HG02852 (cell line): ENCODE results near the gene PLOD1.

ENCODE experiments used
- ATAC-seq: cut with Tn5 transposase; IDR thresholded peaks from one replicate; pipeline ENCODE4 v1.9.1; 2021; ENCODE audit warnings: mild to moderate bottlenecking, moderate library complexity; ENCODE audit not compliant: unreplicated experiment

The PLOD1 gene

DNA sequence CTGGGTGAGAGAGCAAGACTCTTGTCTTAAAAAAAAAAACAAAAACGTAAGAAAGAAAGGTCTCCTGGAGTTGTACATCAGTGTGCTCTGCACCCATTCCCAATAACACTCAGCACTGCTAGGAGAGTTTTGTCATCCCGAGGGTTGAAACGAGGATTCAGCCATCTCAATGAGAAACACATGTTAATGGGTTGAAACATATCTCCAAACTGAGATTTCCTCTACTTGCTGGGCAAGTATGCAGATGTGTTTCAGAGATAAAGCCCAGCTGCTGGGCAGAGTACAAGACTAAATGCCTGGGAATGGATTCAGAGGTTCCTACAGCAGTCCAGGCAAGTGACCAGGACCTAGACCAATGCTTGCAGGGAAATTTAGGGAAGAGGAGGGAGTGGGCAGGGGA is 43.1 kb downstream of the PLOD1 start:
- no peak for ATAC-seq

DNA sequence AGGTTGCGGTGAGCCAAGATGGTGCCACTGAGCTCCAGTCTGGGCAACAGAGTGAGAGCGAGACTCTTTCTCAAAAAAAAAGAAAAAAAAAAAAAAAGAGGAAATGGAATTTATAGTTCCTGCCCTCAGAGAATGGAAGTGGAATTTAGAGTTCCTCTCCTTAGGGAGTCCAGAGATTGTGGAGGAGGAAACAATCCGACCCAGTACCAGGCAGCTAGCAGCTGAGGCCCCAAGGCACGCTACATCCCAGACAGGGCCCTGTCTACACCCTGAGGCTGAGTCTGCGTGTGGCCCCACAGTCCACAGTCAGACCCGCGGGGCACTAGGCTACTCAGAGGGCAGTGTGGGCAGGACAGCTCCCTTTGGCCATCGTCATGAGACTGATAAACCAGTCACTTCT is 43.8 kb downstream of the PLOD1 start:
- no peak for ATAC-seq

DNA sequence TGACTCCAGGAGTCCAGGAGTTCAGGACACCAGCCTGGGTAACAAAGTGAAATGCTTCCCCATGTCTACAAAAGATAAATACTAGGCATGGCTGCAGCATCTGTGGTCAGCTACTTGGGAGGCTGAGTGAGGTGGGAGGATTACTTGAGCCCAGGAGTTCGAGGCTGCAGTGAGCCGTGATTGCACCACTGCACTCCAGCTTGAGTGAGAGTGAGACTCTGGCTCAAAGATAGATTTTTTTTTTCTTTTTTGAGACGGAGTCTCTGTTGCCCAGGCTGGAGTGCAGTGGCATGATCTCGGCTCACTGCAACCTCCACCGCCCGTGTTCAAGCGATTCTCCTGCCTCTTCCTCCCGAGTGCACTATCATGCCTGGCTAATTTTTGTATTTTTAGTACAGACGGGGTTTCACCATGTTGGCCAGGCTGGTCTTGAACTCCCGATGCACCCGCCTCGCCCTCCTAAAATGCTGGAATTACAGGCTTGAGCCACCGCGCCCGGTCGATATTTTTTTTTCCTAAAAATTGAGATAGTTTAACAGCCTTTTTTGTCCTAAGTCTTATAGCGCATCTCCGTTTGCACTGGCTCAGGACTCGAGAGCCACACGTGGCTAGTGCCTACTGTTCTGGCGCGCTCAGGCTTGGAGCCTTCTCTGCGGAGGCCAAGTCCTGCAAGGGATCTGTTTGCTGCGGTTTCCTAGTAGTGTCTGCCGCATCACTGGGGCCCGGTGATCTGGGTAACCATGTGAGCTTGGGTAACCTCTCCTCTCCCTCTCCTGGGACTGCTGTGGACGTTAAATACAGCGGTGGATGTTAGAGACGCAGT is 44.7 kb downstream of the PLOD1 start:
- ATAC-seq, result no peak

DNA sequence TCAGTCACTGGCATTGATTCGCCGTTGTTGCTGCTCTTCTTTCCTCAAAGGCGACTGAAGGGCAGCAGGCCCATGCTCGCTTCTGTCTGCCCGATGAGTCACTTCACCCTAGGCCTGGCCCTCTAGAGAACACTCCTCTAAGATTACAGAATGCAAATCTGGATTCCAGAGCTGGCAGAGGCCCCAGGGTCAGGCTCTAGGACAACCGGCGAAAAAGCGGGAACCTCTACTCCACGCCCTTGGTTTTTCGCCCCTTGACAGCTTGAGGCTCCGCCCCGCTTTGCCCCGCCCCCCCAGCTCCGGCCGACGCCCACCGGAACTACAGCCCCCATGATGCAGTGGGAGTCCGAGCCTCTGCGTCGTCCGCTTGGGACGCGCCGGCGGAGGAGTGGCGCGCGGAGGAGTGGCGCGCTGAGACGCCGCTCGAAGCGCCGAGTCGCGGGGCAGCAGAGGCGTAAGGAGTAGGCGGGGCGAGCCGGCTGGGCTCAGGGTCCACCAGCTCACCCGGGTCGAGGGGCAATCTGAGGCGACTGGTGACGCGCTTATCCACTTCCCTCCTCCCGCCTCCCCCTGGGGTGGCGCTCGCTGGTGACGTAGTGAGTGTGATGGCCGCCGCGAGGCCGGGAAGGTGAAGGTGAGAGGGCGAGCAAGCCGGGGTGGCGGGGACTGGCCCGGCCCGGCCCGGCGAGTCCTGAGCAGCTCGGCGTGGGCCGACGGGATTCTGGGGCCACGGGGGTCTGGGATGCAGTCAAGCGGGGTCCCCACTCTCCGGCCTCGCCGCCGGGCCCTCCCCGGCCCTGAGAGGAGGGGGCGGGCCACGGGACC is 45.5 kb downstream of the PLOD1 start, which contains the start of gene MFN2:
Gene MFN2 (plus strand): TSS at position 594 of the 825 bp plus-strand sequence. CDS start 8,725 bp downstream, outside the sequence.
- ATAC-seq, result peak; percentile 93

DNA sequence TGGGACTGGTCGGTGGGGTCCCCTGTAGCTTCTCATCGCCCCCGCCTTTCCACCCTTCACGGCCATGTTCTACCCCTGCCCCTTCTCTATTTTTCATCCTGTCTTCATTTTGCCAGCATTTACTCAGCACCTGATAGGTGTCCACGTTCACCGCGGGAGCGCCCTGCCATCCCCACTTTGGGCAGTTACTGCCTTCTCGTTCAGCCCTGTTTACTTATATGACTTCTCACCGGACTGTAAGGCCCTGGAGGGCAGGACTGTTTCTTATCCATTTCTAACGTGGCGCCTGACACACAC is 46.1 kb downstream of the PLOD1 start:
- ATAC-seq, result no peak

DNA sequence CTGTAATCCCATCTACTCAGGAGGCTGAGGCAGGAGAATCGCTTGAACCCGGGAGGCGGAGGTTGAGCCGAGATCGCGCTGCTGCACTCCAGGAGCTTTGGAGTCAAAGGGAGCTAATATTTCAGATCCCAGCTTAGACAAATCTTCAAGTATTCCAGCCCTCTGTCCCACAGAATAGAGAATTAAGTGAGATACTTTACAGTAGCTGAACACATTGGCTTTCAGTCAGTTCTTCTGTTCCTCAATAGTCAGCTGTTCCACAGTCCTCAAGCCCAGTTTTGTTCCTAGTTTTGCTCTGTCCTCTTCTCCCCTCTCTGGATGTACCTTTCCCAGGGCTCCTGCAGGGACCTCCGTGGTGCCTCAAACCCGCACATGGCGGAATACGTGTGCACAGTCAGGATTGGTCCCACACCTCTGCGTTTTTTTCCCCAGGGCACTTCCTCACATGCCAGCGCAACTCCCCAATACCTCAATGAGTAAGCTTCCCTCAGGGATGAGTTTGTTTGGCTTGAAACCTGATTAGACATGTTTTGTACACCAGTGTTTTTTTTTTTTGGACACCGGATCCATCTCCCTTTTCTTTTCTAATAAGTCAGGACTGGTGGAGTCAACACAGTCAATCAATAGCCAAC is 47.0 kb downstream of the PLOD1 start:
- no peak for ATAC-seq

DNA sequence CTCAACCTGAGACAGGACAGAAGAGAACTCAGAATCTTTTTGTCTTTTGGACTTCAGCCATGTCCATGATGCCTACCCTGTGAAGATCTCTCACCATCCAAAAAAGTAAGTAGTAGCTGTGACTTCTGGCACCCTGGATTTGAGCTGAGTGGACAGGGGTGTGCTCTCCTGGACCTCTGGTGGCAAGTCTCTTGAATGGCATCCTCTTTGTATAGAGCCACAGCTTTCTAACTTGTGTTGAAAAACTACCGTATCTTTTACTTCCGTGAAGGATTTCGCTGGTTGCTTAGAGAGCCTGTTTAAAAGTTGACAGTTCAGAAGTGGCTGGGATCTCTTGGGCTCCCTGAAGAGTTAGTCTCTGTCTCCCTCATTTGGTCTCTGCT is 47.5 kb downstream of the PLOD1 start:
- ATAC-seq, result no peak

DNA sequence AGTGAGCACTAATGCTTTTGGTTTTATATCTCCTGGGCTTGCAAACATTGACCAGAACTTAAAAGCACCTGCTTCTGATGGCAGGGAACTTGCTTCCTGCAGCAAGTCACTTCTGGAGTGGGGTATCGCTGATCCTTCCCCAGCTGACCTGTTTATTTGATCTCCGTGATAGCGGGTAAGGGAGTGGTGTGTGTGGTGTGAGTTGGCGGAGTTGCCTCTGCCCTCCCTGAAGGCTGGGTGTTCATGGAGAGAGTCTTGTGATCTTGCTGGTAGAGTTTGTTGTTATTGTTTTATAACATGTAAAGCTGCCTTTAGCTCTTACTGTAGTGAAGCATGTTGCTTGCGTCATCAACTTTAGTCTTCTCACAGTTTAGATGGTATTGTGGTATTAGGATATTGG is 49.6 kb downstream of the PLOD1 start:
- no peak for ATAC-seq

DNA sequence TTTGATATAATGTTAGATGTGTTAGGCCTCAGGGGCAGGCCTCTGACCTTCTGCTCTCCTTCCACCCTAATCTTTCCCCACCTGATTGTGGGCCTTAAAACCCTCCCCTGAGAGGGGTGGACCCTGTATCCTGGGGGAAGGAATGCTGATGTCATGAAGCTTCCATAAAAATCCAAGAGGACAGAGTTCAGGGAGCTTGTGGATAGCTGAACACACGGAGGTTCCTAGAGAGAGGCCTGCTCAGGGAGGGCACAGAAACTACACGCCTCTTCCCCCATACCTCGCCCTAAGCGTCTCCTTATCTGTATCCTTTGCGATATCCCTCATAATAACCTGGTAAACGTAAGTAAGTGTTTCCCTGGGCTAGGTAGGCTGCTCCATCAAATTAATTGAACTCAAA is 50.1 kb downstream of the PLOD1 start:
- ATAC-seq, result no peak

DNA sequence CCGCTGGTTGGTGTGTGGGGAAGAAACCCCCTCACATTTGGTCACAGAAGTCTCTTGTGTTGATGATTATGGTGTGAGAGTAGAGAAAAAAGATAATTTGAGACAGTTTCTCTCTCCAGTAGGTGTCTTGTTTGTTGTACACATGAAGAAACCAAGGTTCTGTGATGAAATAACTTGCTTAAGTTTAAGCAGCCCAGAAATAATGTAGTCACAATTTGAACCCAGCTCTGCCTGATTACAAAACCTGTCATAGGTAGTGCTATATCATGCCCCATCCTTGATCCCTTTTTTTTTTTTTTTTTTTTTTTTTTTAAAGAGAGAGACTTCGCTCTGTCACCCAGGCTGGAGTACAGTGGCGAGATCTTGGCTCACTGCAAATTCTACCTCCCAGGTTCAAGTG is 50.7 kb downstream of the PLOD1 start:
- ATAC-seq, result no peak

DNA sequence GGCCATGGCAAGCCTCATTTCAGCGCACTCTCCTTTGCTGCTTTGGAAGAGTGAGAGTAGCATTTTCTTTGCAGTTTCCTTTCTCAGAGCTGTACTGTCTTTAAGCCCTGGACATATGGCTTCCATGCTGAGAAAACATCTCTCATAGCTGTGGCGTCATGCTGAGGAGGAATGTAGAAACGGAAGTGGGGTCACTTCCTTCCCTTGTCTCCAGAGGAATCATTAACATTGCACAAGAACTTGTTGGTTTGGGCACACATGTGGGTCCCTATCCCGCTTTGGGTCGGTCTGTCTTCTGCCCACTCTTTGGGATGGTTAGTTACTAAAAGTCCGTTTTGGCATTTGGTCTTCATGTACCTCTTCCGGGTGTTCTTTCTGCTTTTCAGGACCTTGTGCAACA is 51.3 kb downstream of the PLOD1 start:
- ATAC-seq, result no peak

DNA sequence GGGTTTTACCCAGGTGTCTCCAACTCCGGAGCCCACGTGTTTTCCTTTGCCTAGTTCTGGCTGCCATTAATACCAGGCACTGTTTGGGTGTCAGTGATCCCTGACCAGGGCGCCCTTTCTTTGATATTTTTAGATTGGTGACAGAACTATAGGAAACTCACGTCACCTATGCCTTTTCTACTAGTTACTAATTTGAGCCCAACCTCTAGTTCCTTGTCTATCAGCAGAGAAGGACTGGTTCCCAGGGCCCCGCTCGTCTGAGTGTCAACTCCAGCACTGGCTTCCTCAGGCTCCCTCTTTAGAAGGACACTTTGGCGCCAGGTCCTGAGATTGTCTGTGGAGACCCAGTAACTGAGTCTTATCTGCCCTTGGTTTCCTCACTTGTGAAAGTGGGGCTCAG is 55.2 kb downstream of the PLOD1 start:
- no peak for ATAC-seq

DNA sequence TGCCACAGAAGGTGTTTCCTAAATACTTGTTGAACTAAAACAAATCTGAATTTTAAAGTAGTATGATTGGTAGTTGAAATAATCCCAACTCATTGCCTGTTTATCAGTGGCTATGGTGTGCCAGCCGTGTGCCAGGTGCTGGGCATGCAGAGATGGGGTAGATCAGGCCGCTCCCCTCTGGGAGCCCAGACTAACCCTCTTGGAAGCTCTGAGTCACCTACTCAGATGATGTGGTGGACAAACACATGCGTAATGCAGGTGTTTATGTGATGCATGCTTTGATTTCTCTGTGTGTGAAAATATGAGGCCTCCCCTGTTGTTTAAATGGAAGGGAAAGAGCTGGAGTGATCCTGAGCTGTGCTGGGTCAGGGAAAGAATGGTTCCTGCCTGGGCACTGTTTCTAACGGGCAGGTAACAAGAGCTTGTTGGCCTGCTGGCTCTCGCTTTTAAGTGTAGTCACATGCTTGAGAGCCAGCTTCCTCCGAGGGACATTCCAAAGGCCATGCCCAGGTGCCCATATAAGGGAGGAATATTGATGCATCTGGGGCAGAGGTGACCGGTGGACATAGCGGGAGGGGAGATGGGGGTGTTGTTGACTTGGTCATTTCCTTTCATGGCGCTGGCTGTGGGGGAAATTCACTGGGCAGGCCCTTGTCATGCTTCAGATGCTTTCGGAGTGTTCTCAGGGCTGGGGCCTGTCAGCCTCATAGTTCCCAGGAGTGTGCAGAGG is 56.0 kb downstream of the PLOD1 start:
- ATAC-seq, result no peak

DNA sequence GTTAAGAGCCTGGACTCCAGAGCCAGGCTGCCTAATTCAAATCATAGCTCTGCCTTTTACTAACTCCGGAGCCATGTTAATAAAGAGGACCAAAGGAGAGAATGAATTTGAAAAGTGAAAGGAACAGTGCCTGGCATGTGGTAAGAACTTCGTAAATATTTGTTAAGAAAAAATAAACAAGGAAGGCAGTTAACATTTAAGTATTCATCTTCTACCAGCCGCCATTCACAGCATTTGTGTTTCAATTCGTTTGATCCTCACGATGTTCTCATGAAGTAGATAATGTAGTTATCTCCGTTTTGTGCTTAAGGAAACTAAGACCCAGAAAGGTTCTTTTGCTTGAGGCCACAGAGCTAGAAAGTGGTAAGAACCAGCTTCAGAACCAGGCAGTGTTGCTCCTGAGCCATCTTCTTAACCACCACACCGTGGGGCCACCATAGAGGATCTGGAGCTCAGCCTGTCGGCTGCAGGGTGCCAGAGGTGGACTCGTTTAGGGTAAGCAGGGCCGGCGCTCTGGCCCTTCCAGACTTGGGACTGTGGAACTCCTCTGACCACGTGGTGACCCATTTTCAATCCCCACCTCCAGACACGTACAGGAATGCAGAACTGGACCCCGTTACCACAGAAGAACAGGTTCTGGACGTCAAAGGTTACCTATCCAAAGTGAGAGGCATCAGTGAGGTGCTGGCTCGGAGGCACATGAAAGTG is 57.6 kb downstream of the PLOD1 start:
- ATAC-seq, result no peak

DNA sequence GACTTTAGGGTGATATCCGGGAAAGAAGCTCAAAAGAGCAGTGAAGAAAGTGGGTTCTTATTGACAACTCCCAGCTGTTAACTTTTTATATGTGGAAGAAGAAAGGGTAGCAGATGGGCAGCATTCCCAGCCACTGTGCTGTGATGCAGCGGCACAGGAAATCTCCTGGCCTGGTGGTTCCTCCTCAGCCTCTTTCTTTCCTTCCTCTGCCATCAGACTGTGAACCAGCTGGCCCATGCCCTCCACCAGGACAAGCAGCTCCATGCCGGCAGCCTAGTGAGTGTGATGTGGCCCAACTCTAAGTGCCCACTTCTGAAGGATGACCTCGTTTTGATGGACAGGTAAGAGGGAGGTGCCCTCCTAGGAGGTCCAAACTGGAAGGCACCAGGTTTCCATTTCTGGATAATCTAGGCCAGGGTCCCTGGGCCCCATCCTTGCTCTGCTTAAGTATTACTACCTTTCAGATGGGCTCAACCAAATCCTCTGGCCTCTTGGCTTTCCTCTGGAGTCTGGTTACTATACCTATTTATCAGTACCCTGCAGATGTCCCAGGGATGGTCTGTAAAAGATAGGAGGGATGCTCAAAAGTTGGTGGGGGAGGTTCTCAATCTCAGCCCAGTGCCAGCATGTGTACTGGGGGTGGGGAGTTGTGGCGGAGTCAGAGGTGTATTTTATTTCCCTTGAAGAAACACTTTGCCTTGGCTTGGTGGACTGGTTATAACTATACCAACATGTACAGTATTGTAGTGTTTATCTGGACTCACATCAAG is 62.7 kb downstream of the PLOD1 start:
- no peak for ATAC-seq

DNA sequence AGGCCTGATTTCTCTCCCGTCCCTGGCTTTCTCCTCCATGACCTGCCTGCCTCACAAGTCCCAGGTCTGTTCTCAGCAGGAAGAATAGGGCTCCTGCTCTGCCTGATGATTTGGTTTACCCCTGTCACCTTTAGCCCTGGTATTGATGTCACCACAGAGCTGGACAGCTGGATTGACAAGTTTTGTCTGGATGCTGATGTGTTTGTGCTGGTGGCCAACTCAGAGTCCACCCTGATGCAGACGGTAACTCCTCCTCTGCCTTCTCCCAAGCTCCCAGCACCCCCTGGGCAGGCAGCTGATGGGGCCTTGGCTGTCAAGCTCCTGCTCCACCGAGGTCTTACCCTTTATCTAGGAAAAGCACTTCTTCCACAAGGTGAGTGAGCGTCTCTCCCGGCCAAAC is 64.1 kb downstream of the PLOD1 start:
- no peak for ATAC-seq

DNA sequence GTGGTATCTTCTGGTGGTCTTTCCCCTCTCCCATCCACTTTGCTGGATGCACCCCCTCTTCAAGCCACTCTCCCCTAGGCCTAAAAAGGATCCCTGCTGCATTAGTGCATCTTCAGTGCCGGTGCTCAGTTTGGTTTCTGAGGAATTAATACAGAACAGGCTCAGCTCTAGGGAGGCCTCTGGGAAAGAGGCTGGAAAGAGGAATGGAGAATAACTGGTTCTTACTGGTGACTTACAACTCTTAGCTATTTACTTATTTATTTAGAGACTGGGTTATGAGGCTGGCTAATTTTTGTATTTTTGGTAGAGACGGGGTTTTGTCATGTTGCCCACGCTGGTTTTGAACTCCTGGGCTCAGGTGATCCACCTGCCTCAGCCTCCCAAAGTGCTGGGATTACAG is 64.7 kb downstream of the PLOD1 start:
- no peak for ATAC-seq

DNA sequence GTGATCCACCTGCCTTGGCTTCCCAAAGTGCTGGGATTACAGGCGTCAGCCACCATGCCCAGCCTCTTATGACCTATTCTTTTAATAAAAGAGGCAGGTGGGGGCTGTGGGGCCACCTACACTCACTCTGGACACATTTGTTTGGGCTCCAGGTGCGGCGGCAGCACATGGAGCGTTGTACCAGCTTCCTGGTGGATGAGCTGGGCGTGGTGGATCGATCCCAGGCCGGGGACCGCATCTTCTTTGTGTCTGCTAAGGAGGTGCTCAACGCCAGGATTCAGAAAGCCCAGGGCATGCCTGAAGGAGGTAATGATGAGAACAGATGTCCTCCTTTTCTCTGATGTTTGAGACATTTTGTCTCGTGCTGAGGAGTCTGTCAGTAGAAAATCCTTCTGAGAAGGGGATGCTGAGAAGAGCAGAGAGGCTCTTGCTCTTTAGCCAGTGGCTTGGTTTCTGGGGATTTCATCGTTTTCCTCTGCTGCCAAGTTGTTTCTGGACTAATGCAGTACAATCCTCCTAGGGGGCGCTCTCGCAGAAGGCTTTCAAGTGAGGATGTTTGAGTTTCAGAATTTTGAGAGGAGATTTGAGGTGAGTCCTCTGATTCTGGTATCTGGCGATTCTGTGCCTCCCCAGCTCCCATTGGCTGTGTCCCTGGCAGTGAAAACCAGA is 66.9 kb downstream of the PLOD1 start:
- no peak for ATAC-seq

DNA sequence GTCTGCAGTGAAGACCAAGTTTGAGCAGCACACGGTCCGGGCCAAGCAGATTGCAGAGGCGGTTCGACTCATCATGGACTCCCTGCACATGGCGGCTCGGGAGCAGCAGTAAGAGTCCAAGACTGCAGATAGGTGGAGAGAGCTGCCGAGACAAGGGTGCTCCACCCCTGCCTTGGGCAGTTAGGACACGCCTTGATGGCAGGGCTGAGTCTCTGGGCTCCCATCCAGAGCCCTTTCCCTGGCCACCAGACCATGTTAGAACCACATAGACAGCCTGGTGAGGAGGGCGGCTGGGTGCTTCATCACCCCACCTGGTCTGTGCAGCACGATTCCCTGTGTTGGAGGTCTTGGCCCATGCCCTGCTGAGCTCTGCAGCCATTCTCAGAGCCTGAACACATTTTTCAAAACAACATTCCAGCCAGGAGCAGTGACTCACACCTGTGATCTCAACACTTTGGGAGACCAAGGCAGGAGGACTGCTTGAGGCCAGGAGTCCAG is 67.5 kb downstream of the PLOD1 start:
- no peak for ATAC-seq
